Measurements from ENCODE around the gene WDR75. TPM values are rescaled to one million over a fixed set of nuclear protein-coding genes. Genes with fewer than 3 reads are reported as not detected.

Gene WDR75
- total RNA-seq, 1 experiment from 2014 or later, result 18.5 TPM

DNA sequence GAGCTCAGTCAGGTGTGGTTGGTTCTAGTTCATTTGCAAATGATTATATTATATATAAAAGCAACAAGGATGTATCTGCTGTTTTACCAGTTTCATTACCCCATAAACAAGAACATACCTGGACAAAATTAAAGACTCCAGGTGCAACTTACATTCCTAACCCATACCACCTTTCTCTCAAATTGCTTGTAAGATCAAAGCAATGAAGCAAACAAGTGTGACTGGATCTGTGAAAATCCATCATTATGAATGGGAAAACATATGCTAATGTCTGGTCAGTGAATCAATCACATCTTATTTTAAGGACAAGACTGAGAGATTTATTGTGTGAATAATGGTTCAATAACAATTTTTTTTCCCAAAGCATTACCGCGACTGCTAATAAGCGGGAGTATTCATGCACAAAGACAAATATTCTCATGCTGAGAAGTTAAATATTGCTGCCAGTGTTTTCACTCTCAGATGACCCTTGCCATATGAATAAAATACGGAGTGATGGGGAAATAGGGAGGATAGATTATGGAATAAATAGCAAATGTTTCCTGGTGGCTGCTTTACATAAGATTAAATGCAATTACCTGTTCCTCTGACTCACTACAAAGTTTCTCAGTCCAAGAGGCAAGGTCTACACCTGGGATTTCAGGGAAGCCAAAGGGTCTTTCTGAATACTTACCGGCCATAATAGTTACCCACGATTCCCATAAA, 59.3 kb downstream of the WDR75 start:
- POLR2A ChIA-PET (ENCODE audit: unreplicated experiment), result no interaction called here
- peaks cover 20% of the 10 kb centered on the region for H3F3A ChIP-seq (ENCODE audit: insufficient read depth, low read depth)
- H3K9me3 ChIP-seq (ENCODE audit: insufficient read depth, low read depth), result peaks cover under 1% of the 10 kb centered on the region; the same call in 1 of the 2 replicates
- peak overlapping the region; percentile 71; the same call in 1 of the 2 replicates for H2AFZ ChIP-seq
- BruUV-seq (replicated peaks), result no TSS peak
- no peaks in the 10 kb centered on the region for H3K9me2 ChIP-seq (ENCODE audit: insufficient read depth)
- no peaks in the 10 kb centered on the region for H4K20me1 ChIP-seq (ENCODE audit: insufficient read depth)
- peak in 1 of 2 experiments; percentile 89 for DNase-seq
- H3K79me2 ChIP-seq (ENCODE audit: low read depth), result no peaks in the 10 kb centered on the region
- no peaks in the 10 kb centered on the region for H3K27me3 ChIP-seq (ENCODE audit: insufficient read depth, low read depth)
- CTCF ChIA-PET, result no interaction called here
- H3K4me1 ChIP-seq (replicated peaks; ENCODE audit: insufficient read depth), result peaks cover 32% of the 10 kb centered on the region
- intact Hi-C loops (cut with micrococcal nuclease; ENCODE audit: unreplicated experiment), result no loop called here
- no peaks in the 10 kb centered on the region for H3K36me3 ChIP-seq (ENCODE audit: low read depth)
- peak overlapping the region; percentile 77 for H3K27ac ChIP-seq
- peak overlapping the region; percentile 63 for H3K4me2 ChIP-seq
- TF ChIP-seq EZH2 (IDR thresholded peaks at IDR 0.05; ENCODE audit: low read depth), result no peak
- TF ChIP-seq, protein P1, sequence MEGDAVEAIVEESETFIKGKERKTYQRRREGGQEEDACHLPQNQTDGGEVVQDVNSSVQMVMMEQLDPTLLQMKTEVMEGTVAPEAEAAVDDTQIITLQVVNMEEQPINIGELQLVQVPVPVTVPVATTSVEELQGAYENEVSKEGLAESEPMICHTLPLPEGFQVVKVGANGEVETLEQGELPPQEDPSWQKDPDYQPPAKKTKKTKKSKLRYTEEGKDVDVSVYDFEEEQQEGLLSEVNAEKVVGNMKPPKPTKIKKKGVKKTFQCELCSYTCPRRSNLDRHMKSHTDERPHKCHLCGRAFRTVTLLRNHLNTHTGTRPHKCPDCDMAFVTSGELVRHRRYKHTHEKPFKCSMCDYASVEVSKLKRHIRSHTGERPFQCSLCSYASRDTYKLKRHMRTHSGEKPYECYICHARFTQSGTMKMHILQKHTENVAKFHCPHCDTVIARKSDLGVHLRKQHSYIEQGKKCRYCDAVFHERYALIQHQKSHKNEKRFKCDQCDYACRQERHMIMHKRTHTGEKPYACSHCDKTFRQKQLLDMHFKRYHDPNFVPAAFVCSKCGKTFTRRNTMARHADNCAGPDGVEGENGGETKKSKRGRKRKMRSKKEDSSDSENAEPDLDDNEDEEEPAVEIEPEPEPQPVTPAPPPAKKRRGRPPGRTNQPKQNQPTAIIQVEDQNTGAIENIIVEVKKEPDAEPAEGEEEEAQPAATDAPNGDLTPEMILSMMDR (conservative IDR thresholded peaks at IDR 0.05), result no peak
- H3K4me3 ChIP-seq, result peak overlapping the region; percentile 31; the same call in 1 of the 2 replicates

DNA sequence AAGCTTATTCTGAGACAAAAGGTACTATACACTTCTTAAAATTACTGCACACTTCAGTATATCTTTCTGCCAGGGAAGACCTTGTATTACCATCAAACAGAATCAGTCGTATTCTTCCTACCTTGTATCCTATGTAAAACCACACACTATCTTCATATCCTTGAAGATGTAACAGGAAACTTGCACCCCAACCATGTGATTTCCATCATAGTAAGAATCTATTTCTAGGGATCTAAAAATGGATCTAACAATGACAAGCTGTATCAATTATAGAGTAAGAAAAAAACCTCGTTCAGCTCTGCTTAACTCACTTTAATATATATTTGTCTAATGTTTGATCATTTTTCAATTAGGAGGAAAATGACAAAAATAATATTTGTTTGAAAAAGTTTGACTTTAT, 60.2 kb downstream of the WDR75 start:
- H3K27ac ChIP-seq, result peak overlapping the region; percentile 77
- intact Hi-C loops (cut with micrococcal nuclease; ENCODE audit: unreplicated experiment), result no loop called here
- peaks cover 3% of the 10 kb centered on the region; the same call in 1 of the 2 replicates for H3K9me3 ChIP-seq (ENCODE audit: insufficient read depth, low read depth)
- no peaks in the 10 kb centered on the region for H3K79me2 ChIP-seq (ENCODE audit: low read depth)
- ChIA-PET POLR2A (ENCODE audit: unreplicated experiment) (no interaction called here), CTCF (no interaction called here)
- H3K4me3 ChIP-seq, result 0 out of 2 replicates have a peak overlapping the region, but pooled peaks have one; percentile 31
- H3K9me2 ChIP-seq (ENCODE audit: insufficient read depth), result no peaks in the 10 kb centered on the region
- no peak overlapping the region for H2AFZ ChIP-seq
- no peaks in the 10 kb centered on the region for H4K20me1 ChIP-seq (ENCODE audit: insufficient read depth)
- peak overlapping the region; percentile 63 for H3K4me2 ChIP-seq
- no peaks in the 10 kb centered on the region for H3K36me3 ChIP-seq (ENCODE audit: low read depth)
- BruUV-seq (replicated peaks), result no TSS peak
- H3F3A ChIP-seq (ENCODE audit: insufficient read depth, low read depth), result peaks cover 29% of the 10 kb centered on the region
- TF ChIP-seq, protein P1 (conservative IDR thresholded peaks at IDR 0.05), result no peak
- no peak for TF ChIP-seq EZH2 (IDR thresholded peaks at IDR 0.05; ENCODE audit: low read depth)
- peaks cover 38% of the 10 kb centered on the region for H3K4me1 ChIP-seq (replicated peaks; ENCODE audit: insufficient read depth)
- H3K27me3 ChIP-seq (ENCODE audit: insufficient read depth, low read depth), result no peaks in the 10 kb centered on the region
- no peak for DNase-seq

DNA sequence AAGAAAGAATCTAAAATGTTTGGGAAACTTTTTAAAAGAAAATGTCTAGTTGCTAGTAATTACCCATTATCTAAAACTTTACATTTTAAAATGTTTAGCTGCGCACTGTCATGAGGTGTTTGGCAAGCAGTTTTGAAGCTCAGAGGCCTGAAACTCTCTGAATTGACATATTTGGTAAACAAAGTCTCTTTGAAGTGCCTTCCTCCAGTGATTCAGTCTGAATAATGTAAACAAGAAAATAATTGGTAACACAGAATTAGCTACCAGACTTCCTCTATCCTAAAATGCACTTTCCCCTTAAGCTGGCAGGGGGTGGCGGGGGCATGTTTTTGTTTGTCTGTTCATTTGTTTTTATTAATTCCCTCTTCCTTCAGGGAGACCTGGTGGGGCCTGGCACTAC, 61.4 kb downstream of the WDR75 start:
- H3K79me2 ChIP-seq (ENCODE audit: low read depth), result no peaks in the 10 kb centered on the region
- H3K4me2 ChIP-seq, result no peak overlapping the region
- H3K36me3 ChIP-seq (ENCODE audit: low read depth), result no peaks in the 10 kb centered on the region
- DNase-seq, result no peak
- H3K9me3 ChIP-seq (ENCODE audit: insufficient read depth, low read depth), result peaks cover 3% of the 10 kb centered on the region; the same call in 1 of the 2 replicates
- no TSS peak for BruUV-seq (replicated peaks)
- H2AFZ ChIP-seq, result no peak overlapping the region
- no peaks in the 10 kb centered on the region for H4K20me1 ChIP-seq (ENCODE audit: insufficient read depth)
- intact Hi-C loops (cut with micrococcal nuclease; ENCODE audit: unreplicated experiment), result no loop called here
- peaks cover 45% of the 10 kb centered on the region for H3K4me1 ChIP-seq (replicated peaks; ENCODE audit: insufficient read depth)
- H3F3A ChIP-seq (ENCODE audit: insufficient read depth, low read depth), result peaks cover 35% of the 10 kb centered on the region
- H3K27me3 ChIP-seq (ENCODE audit: insufficient read depth, low read depth), result no peaks in the 10 kb centered on the region
- no peak overlapping the region for H3K27ac ChIP-seq
- CTCF ChIA-PET, result no interaction called here
- TF ChIP-seq, protein P1 (conservative IDR thresholded peaks at IDR 0.05), result no peak
- TF ChIP-seq EZH2 (IDR thresholded peaks at IDR 0.05; ENCODE audit: low read depth), result no peak
- POLR2A ChIA-PET (ENCODE audit: unreplicated experiment), result no interaction called here
- no peaks in the 10 kb centered on the region for H3K9me2 ChIP-seq (ENCODE audit: insufficient read depth)
- H3K4me3 ChIP-seq, result no peak overlapping the region
